C4-2B (cell line): ENCODE measurements around the gene RAB22A.

Experiments used
- H3K27ac ChIP-seq: fragments of 450-650 bp; 2 replicates; pipeline ENCODE4 v1.5.1; 2017
- CTCF ChIP-seq: fragments of 450-650 bp; conservative IDR thresholded peaks from 2 replicates; pipeline ENCODE4 v1.5.1; 2017; ENCODE audit warnings: mild to moderate bottlenecking
- ZFX ChIP-seq: fragments of 450-650 bp; IDR thresholded peaks from 2 replicates; pipeline ENCODE4 v1.6.1; 2017

The RAB22A gene

GRCh38 chr20:58377766-58378401, 68.4 kb downstream of the RAB22A start:
- no peak overlapping the region for H3K27ac ChIP-seq
- TF ChIP-seq ZFX (no peak), CTCF (no peak)

GRCh38 chr20:58378704-58379103, 69.2 kb downstream of the RAB22A start:
- TF ChIP-seq ZFX (no peak), CTCF (peak; percentile 19)
- no peak overlapping the region for H3K27ac ChIP-seq

- TF ChIP-seq CTCF (no peak), ZFX (no peak)
- H3K27ac ChIP-seq = no peak overlapping the region
These were observed 72.1 kb downstream of the RAB22A start for GRCh38 chr20:58381627-58382026.

GRCh38 chr20:58382096-58382495, 72.6 kb downstream of the RAB22A start:
- H3K27ac ChIP-seq = no peak overlapping the region
- no peak for TF ChIP-seq CTCF
- no peak for TF ChIP-seq ZFX

GRCh38 chr20:58384821-58385220, 75.3 kb downstream of the RAB22A start:
- no peak overlapping the region for H3K27ac ChIP-seq
- TF ChIP-seq CTCF (no peak), ZFX (no peak)

- no peak overlapping the region for H3K27ac ChIP-seq
- no peak for TF ChIP-seq ZFX
- TF ChIP-seq CTCF = no peak
These were observed 78.6 kb downstream of the RAB22A start for GRCh38 chr20:58388028-58388601.

GRCh38 chr20:58388882-58389323, 79.4 kb downstream of the RAB22A start, which contains the start of gene VAPB:
Gene VAPB, plus strand, starts transcription at chr20:58389229. Its CDS starts 231 bp downstream, at chr20:58389460.
- H3K27ac ChIP-seq = peak within 1 kb of the TSS; percentile 98
- TF ChIP-seq CTCF (no peak), ZFX (no peak)
